OCI-LY1 (cell line): ENCODE data around the gene DCDC2.
"Not testable (repeated sequence)": the region's sequence is repeated elsewhere in the genome, so short reads cannot be mapped to it uniquely, and the experiment has no call there.

ENCODE experiments used
- H2AFZ ChIP-seq: fragments of 200-600 bp; sonication (generic), shearing (Covaris generic); 2 replicates; pipeline ENCODE4 v1.6.0; 2014; ENCODE audit warnings: antibody characterized with exemption, mild to moderate bottlenecking, low read length
- H3F3A ChIP-seq: fragments of 200-600 bp; sonication (generic), shearing (Covaris generic); 2 replicates; pipeline ENCODE4 v1.6.0; 2014; ENCODE audit warnings: mild to moderate bottlenecking, antibody characterized with exemption, low read length, moderate library complexity; ENCODE audit not compliant: insufficient read depth
- H3K27ac ChIP-seq: fragments of 200-600 bp; sonication (generic); 2 replicates; pipeline ENCODE4 v1.5.1; 2014; ENCODE audit warnings: low read length, mixed run types, mild to moderate bottlenecking, low read depth; ENCODE audit not compliant: poor library complexity, severe bottlenecking
- H3K27me3 ChIP-seq: fragments of 200-600 bp; sonication (generic); 2 replicates; pipeline ENCODE4 v1.6.0; 2014; ENCODE audit warnings: antibody characterized with exemption, mild to moderate bottlenecking, low read length, moderate library complexity; ENCODE audit not compliant: insufficient read depth
- H3K36me3 ChIP-seq: fragments of 200-600 bp; sonication (generic); 2 replicates; pipeline ENCODE4 v1.6.1; 2014; ENCODE audit warnings: mild to moderate bottlenecking, antibody characterized with exemption, low read length, moderate library complexity, mixed read lengths; ENCODE audit not compliant: insufficient read depth
- H3K4me1 ChIP-seq: fragments of 200-600 bp; sonication (generic); 2 replicates; pipeline ENCODE4 v1.5.1; 2014; ENCODE audit warnings: mild to moderate bottlenecking, low read length, moderate library complexity; ENCODE audit not compliant: insufficient read depth, severe bottlenecking
- H3K4me2 ChIP-seq: fragments of 200-600 bp; sonication (generic), shearing (Covaris generic); 2 replicates; pipeline ENCODE4 v1.6.1; 2014; ENCODE audit warnings: low read length
- H3K4me3 ChIP-seq: fragments of 200-600 bp; sonication (generic); 2 replicates; pipeline ENCODE4 v1.5.1; 2014; ENCODE audit warnings: low read length, low read depth, mild to moderate bottlenecking, mixed read lengths; ENCODE audit not compliant: poor library complexity, severe bottlenecking
- H3K79me2 ChIP-seq: fragments of 200-600 bp; shearing (Covaris generic); 2 replicates; pipeline ENCODE4 v1.6.1; 2016; ENCODE audit warnings: mixed run types, low read length, mixed read lengths; ENCODE audit not compliant: insufficient read depth
- H3K9ac ChIP-seq: fragments of 200-600 bp; sonication (generic), shearing (Covaris generic); 2 replicates; pipeline ENCODE4 v1.6.1; 2014; ENCODE audit warnings: mild to moderate bottlenecking, low read length, mixed read lengths
- H3K9me2 ChIP-seq: fragments of 200-600 bp; sonication (generic), shearing (Covaris generic); 2 replicates; pipeline ENCODE4 v1.6.1; 2014; ENCODE audit warnings: low read depth, mild to moderate bottlenecking, low read length, mixed read lengths
- H3K9me3 ChIP-seq: fragments of 200-600 bp; shearing (Covaris generic); 2 replicates; pipeline ENCODE4 v1.6.1; 2014; ENCODE audit warnings: low read length, mixed read lengths
- H4K20me1 ChIP-seq: fragments of 200-600 bp; sonication (generic), shearing (Covaris generic); 2 replicates; pipeline ENCODE4 v1.6.0; 2016; ENCODE audit warnings: mild to moderate bottlenecking, low read length; ENCODE audit not compliant: insufficient read depth
- CTCF ChIP-seq: fragments of 200-600 bp; sonication (generic), shearing (Covaris generic); IDR thresholded peaks from 2 replicates; pipeline ENCODE4 v1.5.1; 2017; ENCODE audit warnings: mild to moderate bottlenecking, antibody characterized with exemption, low read length, moderate library complexity, mixed read lengths
- EZH2 ChIP-seq: fragments of 200-600 bp; sonication (generic), shearing (Covaris generic); IDR thresholded peaks from 2 replicates; pipeline ENCODE4 v1.8.0; 2017; ENCODE audit warnings: borderline replicate concordance, mixed run types, mild to moderate bottlenecking, antibody characterized with exemption, low read length, moderate library complexity, mixed read lengths

Gene DCDC2

GRCh38 chr6:24240380-24240928, 117.4 kb downstream of the DCDC2 start:
- no peak overlapping the region for H3K4me3 ChIP-seq
- TF ChIP-seq CTCF (no peak), EZH2 (no peak)
- H3K27me3 ChIP-seq: no peaks in the 10 kb centered on the region
- H3F3A ChIP-seq: no peaks in the 10 kb centered on the region
- H3K79me2 ChIP-seq: no peaks in the 10 kb centered on the region
- no peak overlapping the region for H3K4me2 ChIP-seq
- no peaks in the 10 kb centered on the region for H3K9me2 ChIP-seq
- H3K9ac ChIP-seq: no peak overlapping the region
- H4K20me1 ChIP-seq: no peaks in the 10 kb centered on the region
- H2AFZ ChIP-seq: no peak overlapping the region
- no peaks in the 10 kb centered on the region for H3K9me3 ChIP-seq
- H3K36me3 ChIP-seq: no peaks in the 10 kb centered on the region
- no peaks in the 10 kb centered on the region for H3K4me1 ChIP-seq
- no peak overlapping the region for H3K27ac ChIP-seq

- Histone ChIP-seq H3K9me2 (no peaks in the 10 kb centered on the region), H2AFZ (no peak overlapping the region), H3K9me3 (no peaks in the 10 kb centered on the region), H3K27ac (no peak overlapping the region), H3K27me3 (no peaks in the 10 kb centered on the region), H3K36me3 (no peaks in the 10 kb centered on the region), H3K79me2 (no peaks in the 10 kb centered on the region), H3K9ac (no peak overlapping the region), H3K4me1 (no peaks in the 10 kb centered on the region), H4K20me1 (no peaks in the 10 kb centered on the region), H3F3A (no peaks in the 10 kb centered on the region), H3K4me3 (no peak overlapping the region), H3K4me2 (no peak overlapping the region)
- TF ChIP-seq EZH2: no peak
- no peak for TF ChIP-seq CTCF
Measured at GRCh38 chr6:24238700-24239099, 119.2 kb downstream of the DCDC2 start.

- H3K4me3 ChIP-seq, H3K27me3 ChIP-seq, H2AFZ ChIP-seq, H3F3A ChIP-seq, H3K4me2 ChIP-seq, H3K27ac ChIP-seq, H3K36me3 ChIP-seq, H3K9me2 ChIP-seq, H3K79me2 ChIP-seq, H3K4me1 ChIP-seq, H3K9ac ChIP-seq, H3K9me3 ChIP-seq, H4K20me1 ChIP-seq: not testable (repeated sequence)
Measured at GRCh38 chr6:24236779-24237178, 121.1 kb downstream of the DCDC2 start.

- Histone ChIP-seq H2AFZ (no peak overlapping the region), H3K4me1 (no peaks in the 10 kb centered on the region), H3F3A (no peaks in the 10 kb centered on the region), H4K20me1 (no peaks in the 10 kb centered on the region), H3K9me3 (no peaks in the 10 kb centered on the region), H3K79me2 (no peaks in the 10 kb centered on the region), H3K27me3 (no peaks in the 10 kb centered on the region), H3K9ac (no peak overlapping the region), H3K4me3 (no peak overlapping the region), H3K27ac (no peak overlapping the region), H3K9me2 (no peaks in the 10 kb centered on the region), H3K36me3 (no peaks in the 10 kb centered on the region), H3K4me2 (no peak overlapping the region)
- TF ChIP-seq EZH2 (no peak), CTCF (no peak)
Measured at GRCh38 chr6:24233813-24234442, 123.9 kb downstream of the DCDC2 start.
